ENCODE results near the gene MYH9.
"Not testable (repeated sequence)": the region's sequence is repeated elsewhere in the genome, so short reads cannot be mapped to it uniquely, and the experiment has no call there.

MYH9 gene

GRCh38 chr22:36258701-36259614 lies 128.8 kb downstream of the MYH9 start:
- Histone ChIP-seq H3K27ac (peak overlapping the region in 1 of 2 donors; percentile 74), H3K4me3 (no peak overlapping the region)
- TF ChIP-seq CTCF (IDR thresholded peaks at IDR 0.05), result no peak
- no peak for DNase-seq (ENCODE audit: low spot score)

GRCh38 chr22:36257948-36258670 lies 129.7 kb downstream of the MYH9 start:
- DNase-seq (ENCODE audit: low spot score), result no peak
- H3K27ac ChIP-seq, result peak overlapping the region in 1 of 2 donors; percentile 74
- H3K4me3 ChIP-seq, result no peak overlapping the region
- no peak for TF ChIP-seq CTCF (IDR thresholded peaks at IDR 0.05)

- Histone ChIP-seq H3K27ac (peak overlapping the region in 1 of 2 donors; percentile 37), H3K4me3 (no peak overlapping the region)
- TF ChIP-seq CTCF (IDR thresholded peaks at IDR 0.05), result no peak
- DNase-seq (ENCODE audit: low spot score), result no peak
These were observed 130.5 kb downstream of the MYH9 start for GRCh38 chr22:36257308-36257707.

GRCh38 chr22:36256478-36256877 lies 131.3 kb downstream of the MYH9 start:
- peak overlapping the region in 1 of 2 donors; percentile 37 for H3K27ac ChIP-seq
- H3K4me3 ChIP-seq, result no peak overlapping the region
- TF ChIP-seq CTCF (IDR thresholded peaks at IDR 0.05), result no peak
- DNase-seq (ENCODE audit: low spot score), result no peak

- not testable (repeated sequence) for DNase-seq (ENCODE audit: low spot score)
- Histone ChIP-seq H3K4me3 (peak overlapping the region; percentile 71), H3K27ac (peak overlapping the region in 1 of 2 donors; percentile 82)
These were observed 132.2 kb downstream of the MYH9 start for GRCh38 chr22:36255572-36255971.

- DNase-seq (ENCODE audit: low spot score), result no peak
- no peak for TF ChIP-seq CTCF (IDR thresholded peaks at IDR 0.05)
- Histone ChIP-seq H3K27ac (peak overlapping the region; percentile 76 to 82), H3K4me3 (peak overlapping the region; percentile 71)
These were observed 134.0 kb downstream of the MYH9 start for GRCh38 chr22:36253523-36254490.

All from coronary artery (tissue), 2 donors.